Islet precursor cell (in vitro differentiated cells): Measurements from ENCODE around the gene PDGFA.

Experiments
- DNase-seq: peaks from one replicate; pipeline ENCODE4 v3.0.0-alpha.2; 2018

PDGFA gene

DNA sequence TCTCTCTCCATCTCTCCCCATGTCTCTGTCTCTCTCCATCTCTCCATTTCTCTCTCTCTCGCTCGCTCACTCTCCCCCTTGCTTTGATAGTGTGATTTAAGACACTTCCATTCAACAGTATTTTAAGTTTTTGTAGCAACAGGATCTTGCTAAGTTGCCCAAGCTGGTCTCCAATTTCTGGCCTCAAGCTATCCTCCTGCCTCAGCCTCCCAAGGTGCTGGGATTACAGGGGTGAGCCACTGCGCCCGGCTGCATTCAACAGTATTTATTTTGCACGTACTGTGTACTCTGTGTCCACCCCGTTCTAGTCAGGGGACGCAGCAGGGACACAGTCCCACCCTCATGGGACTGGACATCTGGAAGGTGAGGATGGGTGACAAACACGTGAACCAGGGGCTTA, 14.4 kb upstream of the PDGFA start:
- DNase-seq = no peak

DNA sequence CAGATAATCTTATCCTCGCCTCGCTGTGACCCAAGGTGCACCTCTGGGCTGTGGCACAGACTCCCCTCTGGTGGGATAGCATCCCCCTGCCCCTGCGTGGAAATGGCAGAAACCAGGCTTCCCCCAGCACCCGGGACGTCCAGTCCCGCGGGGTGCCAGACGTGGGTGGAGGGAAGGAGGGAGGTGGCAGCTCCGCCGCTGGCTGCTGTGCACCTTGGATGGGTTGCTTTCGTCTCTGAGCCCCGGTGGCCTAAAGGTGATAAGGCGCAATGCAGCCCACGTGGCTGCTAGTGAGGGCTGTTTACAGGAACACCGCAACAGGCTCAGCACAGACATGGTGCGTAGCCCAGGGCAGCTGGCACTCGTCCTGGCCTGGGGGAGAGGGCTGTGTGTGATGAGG, 13.6 kb upstream of the PDGFA start:
- no peak for DNase-seq

DNA sequence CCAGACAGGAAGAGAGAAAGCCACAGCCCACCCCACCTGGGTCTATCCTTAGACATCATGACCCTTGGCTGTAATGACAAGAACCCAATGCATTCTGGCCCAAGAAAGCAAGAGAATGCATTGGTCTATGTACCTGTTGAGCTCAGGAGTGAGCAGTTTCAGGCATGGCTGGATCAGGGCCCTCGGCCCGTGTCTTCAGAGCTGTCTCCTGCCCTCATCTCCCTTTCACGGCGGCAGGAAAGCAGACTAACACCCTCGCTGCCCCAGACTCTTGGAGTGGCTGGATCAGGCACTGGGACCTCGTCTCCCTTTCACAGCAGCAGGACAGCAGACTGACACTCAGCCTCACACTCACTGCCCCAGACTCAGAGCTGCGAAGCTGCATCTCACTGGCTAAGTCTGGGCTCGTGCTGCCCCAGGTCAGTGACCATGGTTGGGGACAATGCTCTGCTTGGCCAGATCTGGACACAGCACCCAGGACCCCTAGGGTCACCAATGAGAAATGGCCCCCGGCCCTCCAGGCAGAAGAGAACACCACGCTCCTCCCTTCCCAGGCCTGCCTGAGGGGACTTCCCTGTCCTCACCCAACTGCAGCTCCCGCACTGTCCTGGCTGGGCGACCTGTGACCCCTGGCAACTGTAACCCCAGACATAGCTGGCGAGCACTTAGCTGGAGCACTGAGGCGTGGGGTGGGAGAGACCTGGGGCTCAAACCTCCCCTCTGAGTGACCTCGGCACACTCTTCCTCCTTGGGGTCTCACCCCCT, 12.9 kb upstream of the PDGFA start:
- DNase-seq = no peak

DNA sequence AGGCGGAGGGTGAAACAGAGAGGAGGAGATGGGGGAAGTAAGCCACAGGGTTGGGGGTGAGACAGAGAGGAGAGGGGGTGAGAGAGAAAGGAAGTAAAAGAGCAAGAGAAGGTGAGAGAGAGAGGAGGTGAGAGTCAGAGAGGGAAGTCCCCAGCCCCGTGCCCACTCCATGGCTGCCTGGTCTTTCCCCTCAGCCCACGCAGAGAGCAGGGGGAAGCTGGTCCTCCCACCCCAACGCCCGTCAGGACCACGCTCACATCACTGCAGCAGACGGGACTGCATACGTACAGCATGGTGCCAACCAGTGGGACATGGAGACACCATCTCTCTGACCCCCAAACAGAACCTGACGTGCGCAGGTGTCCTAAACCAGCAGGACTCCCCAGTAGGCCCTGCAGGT, 12.1 kb upstream of the PDGFA start:
- DNase-seq = no peak

DNA sequence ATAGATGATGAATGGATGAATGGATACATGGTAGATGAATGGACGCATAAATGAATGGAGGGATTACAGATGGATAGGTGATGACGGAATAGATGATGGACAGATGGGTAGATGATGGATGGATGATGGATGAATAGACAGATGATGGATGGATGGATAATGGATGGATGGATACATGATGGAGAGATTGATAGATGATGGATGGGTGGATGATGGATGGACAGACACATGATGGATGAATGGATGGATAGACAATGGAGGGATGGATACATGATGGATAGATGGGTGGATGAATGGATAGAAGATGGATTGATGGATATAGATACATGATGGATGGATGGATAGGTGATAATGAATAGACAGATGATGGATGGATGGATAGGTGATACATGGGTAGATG, 8.8 kb upstream of the PDGFA start:
- DNase-seq = no peak

DNA sequence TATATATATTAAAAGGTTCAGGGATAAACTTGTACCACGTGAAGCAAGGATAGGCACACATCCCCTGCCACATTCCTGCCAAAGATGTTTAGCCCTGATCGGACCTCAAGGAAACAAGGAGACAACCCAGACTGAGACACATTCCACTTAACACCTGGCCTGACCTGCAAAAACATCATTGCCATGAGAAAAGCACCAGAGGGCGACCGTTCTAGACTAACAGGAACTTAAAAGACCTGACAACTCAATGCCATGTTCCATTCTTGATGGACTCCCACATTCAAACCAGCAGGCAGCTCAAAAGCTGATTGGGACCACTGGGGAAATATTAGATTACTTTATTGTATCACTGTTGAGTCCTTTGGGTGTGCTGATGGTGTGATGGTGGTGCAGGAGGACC, 8.1 kb upstream of the PDGFA start:
- no peak for DNase-seq

DNA sequence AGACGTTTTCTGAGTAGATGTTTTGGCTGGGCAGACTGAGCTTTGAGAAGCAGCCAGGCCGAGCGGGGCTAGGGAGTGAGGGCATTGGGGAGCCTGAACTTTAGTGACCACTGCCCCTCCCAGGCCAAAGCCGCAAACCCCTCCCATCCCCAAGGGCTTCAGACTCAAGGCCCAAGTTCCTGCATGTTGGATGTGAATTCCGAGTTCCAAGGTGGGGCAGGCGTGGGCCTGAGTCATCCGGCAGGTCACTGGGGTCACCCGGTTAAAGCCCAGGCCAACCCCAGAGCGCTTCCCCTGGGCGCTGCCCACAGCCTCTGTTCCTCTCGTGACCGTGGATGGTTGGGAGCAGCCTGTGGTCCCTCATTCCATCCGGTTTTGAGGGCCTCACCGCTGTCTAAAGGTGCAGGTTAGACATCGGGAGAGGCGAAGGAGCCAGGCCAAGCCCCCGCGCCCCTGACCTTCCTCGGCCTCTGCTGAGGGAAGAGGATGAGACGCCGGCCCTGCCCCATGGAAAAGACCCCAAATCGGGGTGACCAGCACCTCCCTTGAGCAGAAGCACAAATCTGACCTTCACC, 6.9 kb upstream of the PDGFA start:
- DNase-seq = peak; percentile 75

DNA sequence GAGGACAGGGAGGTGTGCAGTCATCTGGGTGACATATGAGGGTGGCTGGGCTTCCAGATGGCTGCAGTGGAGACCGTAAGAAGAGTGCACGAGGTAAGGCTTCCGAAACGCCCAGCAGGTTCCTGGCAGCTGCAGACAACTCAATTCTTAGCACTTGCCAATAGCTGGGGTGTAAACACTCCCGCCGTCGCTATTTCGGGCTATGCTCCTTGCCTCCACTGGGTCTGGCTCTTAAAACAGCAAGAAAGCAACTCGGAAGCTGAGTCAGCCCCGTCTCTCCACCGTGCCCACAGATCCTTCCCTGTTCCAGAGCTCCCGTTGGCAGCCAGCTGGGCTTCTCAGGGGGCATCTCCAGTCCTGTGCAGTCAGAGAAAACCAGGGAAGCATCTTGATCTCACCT, 6.1 kb upstream of the PDGFA start:
- DNase-seq = no peak

DNA sequence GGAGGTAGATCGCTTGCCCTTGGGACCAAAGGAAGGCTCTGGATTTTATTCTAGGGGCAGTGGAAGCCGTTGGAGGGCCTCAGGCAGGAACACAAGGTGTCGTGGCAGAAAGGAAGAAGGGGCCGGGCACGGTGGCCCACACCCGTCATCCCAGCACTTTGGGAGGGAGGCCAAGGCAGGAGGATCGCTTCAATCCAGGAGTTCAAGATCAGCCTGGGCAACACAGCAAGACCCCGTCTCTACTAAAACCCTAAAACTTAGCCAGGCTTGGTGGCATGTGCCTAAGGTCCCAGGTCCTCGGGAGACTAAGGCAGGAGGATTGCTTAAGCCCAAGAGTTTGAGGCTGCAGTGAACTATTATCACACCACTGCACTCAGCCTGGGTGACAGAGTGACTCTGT, 5.2 kb upstream of the PDGFA start:
- DNase-seq = no peak

DNA sequence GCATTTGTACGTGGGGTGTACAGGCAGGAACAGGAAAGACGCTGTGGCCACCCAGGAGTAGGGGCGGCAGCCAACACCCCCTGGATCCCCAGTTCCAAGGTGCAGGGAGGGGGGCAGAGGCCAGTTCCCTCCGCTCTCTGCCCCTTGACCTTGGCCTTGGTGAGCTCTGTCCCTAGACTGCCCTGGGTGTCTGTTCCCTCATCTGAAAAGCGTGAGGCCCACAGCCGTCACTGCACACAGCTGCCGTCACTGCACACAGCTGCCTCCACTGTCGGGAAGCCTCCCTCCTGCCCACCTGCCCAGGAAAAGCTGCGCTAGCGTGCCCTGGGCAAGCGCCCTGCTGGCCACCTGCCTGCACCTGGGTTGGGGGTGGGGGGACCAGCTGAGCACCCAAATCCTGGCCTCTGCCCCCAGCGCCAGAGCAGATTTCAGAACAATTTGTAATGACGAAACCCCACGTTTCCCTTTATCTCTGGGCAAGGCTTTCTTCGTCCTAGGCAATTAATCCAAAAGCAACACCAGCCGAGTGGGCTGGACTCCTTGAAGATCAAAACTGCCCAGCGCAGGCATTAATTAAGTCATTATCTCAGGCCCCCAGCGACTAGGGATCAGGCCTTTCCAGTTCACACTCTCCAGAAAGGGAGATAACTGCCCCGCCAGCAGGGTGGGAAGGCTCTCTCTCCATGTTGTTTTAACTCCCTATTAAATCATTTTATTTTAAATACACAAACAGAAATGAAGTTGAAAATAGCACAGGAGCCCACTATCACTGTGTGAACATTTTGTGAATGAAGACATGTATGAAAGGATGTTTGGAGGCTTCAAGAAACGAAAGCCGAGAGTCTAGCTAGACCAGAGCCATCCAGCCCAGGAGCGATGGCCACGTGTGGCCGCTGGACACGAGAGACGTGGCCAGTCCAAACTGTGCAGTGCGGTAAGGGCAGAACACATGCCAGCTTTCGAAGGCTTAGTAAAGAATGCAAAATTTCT, 4.0 kb upstream of the PDGFA start:
- no peak for DNase-seq

DNA sequence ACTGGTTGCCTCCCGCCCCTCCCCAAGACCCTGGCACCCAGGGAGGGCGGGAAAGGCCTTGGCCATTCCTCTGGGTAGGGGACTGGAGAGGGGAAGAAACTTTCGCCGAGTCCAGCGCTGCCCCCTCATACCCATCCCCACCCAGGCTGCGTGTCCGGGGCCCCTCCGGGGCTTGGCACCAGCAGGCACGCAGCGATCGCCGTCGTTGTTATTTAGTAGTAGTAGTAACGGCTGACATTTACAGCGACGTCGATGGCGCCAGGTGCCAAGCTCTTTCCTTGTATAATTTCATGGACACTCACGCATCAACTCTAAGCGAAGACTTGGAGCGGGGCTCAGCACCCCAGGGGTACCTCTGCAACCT, 3.3 kb upstream of the PDGFA start:
- DNase-seq = no peak

DNA sequence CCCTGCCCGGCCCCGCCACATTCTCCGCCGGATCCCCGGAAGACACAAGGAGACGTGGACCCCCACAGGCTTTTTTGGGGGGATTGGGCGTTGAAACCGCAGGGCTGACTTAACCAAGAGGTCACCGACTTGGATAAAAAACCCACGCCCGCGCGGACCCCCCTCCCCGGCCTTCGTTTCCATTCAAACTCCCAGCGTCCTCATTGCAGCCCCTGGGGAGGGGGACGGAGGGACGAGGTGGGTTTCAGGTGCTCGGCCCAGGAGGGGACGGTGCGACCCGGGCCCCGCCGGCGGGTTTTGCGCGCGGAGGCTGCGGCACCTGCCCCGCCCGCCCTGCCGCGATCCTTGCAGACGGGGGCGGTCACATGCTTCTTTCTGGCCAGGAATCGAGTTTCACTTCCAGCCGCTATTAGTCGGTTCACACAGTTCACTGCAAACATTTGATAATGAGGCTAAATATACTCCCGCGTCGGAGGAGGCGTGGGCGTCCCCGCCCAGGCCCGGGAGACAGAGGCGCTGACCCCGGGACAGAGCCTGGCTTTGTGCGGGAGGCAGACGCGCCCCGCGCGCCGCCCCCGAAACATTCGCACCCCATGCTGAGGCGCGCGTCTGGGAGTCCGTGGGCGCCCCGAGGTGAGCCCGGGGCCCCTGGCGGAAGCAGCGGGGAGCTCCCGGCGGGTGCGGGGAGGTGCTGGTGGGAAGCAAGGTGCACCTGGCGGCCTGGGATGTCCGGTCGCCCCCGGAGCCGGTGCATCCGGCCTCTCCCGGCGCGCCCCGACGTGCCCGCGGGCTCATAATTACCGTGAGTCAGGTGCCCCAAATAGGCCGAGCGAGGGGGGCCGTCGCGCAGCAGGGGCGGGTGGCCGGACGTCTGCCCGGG, 2.7 kb upstream of the PDGFA start:
- DNase-seq = peak; percentile 75

DNA sequence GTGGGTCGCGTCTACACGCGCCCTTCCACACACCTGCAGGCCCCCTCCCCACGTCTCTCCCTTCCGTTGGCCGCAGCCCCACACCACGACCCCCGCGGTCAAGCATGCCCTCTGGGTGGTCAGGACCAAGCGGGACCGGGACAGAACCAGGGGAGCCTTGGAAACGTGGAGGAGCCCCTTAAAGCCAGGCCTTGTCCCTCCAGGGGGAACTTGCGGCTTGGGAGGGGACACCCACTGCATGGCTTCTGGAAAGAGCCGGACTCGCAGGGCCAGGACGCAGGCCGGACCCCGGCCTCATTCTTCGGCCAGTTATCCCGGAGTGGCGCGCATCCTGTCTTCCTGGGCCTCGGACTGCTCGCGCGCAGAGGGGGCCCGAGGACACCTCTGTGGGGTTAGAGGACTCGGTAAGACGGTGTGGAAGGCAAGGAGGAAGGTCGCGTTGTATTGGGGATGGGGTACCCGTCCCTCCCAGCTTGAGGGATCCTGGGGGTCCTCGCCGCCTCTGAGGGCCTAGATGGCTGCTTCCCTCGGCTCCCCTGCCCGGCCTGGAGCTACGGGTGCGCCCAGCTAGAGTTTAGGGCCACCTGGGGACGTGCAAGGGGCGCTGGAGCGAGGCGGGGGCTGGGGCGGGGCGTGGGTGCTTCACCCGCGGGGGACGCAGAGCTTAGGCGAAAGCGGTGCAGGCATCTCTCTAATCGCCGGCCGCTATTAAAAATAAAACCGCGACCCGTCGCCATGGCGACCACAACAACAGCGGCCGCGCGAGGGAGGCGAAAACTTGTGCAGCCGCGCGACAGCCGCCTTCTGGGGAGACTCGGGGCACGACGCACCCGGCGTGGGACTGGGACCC, 1.8 kb upstream of the PDGFA start:
- DNase-seq = no peak

DNA sequence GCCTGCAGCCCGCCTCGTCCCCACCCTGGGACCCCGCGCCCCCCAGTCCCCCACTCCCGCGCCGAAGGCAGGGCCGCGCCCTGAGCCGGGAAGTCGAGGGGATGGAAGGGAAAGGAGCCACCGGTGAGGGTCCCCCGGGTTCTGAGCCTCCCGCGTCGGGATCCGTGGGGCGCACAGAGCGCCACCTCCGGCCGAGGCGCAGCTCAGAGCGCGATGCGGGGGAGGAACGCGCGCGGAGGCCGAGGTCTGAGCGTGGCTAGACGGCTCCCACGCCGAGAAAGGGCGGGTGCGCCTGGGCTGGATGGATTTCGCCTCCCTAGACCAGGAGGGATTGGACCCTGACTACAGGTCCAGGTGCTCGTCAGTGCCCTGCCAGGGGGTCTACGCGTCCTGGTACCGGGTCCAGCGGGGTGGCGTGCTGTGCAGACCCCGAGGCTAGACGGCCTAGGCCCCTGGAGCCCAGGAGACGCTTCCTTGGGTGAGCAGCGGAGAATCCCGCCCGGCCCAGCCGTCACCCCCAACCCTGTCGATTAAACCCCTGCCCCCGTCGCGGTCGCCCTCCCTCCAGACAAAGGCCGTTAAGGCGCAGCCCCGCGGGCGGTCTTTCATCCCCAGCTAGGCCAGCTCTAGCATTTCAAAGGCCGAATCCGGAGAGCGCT, 986 bp upstream of the PDGFA start:
- DNase-seq = no peak

DNA sequence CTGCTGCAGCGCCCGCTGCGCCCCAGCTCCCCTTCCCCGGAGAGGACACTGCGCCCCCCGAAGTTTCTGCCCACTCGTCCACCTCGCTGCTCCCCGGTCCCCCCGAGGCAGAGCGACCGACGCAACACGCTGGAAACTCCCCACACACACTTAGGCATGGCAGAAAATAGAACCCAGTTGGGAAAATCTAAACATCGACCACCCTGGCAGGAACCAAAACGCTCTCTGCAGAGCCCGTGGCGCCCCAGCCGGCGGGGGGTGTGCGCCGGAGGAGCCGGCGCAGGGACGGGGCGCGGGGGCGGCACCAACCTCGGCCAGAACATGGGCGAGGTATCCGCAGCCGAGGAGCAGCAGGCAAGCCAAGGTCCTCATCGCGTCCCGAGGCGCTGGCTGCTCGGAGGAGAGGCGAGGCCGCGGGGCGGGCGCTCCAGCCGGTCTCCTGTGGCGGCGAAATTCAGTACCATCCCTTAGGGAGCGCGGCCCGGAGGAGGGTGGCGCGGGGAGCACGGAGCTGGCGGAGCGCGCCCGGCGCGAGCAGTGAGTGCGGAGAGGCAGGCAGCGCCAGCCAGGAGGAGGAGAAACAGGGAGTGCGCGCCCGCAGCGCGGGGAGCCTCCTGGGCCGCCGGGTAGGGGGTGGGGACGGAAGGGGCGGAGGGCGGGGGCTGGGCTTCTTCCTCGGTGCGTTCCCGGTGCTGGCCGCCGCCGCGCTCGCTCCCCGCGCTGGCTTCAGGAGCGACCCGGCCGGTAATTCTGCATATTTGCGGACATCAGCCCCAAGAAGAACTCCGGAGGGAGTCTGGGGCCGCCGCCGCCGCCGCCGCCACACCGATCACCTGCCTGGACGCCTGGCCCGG, 789 bp downstream of the PDGFA start:
- DNase-seq = peak; percentile 89

DNA sequence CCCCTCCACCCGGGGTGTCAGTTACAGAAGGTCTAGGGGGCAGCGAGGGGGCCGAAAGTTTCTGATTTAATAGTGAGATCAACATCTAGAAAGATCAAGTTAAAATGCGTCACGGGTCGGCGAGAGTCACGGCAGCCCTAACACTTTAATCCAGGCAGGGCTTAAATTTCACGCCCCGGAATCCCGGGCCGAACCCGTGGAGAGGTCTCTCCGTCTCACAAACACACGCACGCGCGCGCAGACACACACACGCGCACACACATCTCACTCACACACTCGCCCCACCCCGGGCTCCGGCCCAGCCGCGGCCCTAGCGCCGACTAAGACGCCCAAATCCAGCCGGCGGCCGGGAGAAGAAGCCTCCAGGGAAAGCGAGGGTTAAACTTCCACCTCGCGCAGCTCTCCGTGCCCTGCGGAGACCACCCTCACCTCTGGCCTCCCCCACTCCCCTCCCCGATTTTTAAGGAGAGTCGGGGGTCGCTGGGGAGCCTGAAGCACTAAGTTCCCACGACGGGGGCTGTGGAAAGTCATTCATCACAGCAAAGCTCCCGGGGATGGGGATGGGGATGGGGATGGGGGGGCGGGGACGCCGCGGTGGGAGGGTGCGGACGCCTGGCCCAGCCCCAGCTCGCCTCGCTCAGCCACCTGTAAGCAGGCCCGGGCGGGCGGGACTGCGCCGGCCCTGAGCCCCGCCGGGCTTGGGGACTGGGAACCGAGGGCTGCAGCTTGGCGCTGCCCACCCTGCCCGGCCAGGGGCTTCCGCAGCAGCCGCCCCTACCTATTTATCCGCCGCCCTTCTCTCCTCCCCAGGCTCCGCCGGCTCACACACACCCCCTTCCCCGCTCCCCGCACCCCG, 1.6 kb downstream of the PDGFA start:
- DNase-seq = peak; percentile 75

DNA sequence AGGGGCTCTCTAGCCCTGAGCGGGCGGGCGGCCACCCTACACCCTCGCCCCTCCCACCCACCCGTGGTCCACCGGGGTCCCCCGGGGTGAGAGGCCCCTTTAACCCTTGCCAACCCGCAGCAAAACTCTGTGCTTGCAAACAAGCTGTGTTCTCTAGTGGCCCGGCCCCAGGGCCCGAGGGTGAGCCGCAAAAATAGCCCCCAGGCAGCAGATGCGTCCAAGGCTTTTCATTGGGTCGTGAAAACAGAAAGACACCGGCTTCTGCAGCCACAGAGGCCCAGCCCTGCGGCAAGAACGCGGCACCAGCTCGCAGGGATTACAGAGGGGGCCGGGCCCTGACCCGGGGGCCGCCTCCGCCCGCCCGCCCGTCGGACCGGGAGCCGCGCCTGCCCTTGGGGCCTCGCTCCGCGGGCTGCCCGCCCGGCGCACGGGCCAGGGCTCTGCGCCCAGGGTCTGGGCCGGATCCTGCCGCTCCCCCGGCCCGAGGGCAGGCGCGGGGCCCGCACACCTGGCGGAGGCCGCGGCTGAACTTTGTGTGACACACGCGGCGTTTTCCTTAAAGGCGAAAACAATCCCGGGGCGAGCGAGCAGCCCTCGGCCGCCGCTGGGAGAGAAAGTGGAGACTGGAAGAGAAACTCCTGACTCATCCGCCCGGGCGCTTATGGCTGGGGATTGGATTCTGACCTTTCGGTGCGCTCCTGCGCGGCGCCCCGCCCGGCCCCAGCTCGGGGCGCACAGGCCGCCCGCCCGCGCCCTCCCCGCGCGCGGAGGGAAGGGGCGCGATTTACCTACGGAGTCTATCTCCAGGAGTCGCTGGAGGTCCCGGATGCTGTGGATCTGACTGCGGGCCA, 2.8 kb downstream of the PDGFA start:
- peak; percentile 86 for DNase-seq

DNA sequence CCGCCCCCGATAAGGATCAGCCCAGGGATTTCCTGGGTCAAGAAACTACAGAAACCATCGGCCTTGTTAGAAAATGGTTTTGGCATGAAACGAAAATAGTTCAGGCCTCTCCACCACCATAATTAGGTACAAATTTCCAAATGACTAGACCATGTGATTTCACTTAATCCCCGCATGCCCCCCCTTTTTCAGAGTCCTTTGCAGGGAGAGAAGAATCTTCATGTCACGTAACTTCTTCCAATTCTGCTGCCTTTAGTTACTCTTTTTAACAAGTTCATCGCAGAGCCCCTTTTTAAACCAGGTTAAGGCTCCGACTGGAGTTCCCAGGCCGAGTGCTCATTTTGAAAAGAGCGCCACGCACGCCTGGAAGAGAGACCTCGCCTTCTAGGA, 3.4 kb downstream of the PDGFA start:
- DNase-seq = no peak
